Neural progenitor cell (in vitro differentiated cells): ENCODE results near the gene MT1X. TPM values are rescaled to one million over a fixed set of nuclear protein-coding genes. Genes with fewer than 3 reads are reported as not detected.

Experiments
- DNase-seq: peaks from one replicate; pipeline ENCODE4 v3.0.0-alpha.2; 2016; ENCODE audit warnings: low spot score
- H2AFZ ChIP-seq: fragments of 200-600 bp; sonication (generic); replicated peaks from 2 replicates; pipeline ENCODE4 v1.6.1; 2016; ENCODE audit warnings: antibody characterized with exemption
- H3F3A ChIP-seq: fragments of 200-600 bp; sonication (generic); 2 replicates; pipeline ENCODE4 v1.6.1; 2016; ENCODE audit warnings: antibody characterized with exemption, low read depth
- H3K27ac ChIP-seq: fragments of 200-600 bp; sonication (generic); 2 replicates; pipeline ENCODE4 v1.5.1; 2016; ENCODE audit warnings: mild to moderate bottlenecking
- H3K27me3 ChIP-seq: fragments of 200-600 bp; sonication (generic); 2 replicates; pipeline ENCODE4 v1.6.1; 2016; ENCODE audit warnings: mild to moderate bottlenecking, moderate library complexity
- H3K36me3 ChIP-seq: fragments of 200-600 bp; sonication (generic); 2 replicates; pipeline ENCODE4 v1.5.1; 2016
- H3K4me1 ChIP-seq: fragments of 200-600 bp; sonication (generic); 2 replicates; pipeline ENCODE4 v1.6.1; 2016; ENCODE audit warnings: mixed run types
- H3K4me2 ChIP-seq: fragments of 200-600 bp; sonication (generic); 2 replicates; pipeline ENCODE4 v1.6.1; 2016
- H3K4me3 ChIP-seq: fragments of 200-600 bp; sonication (generic); 2 replicates; pipeline ENCODE4 v1.5.1; 2016
- H3K79me2 ChIP-seq: fragments of 200-600 bp; sonication (generic); 2 replicates; pipeline ENCODE4 v1.6.1; 2016; ENCODE audit warnings: low read depth
- H3K9ac ChIP-seq: fragments of 200-600 bp; sonication (generic); 2 replicates; pipeline ENCODE4 v1.6.1; 2016
- H3K9me3 ChIP-seq: fragments of 200-600 bp; sonication (generic); 2 replicates; pipeline ENCODE4 v1.5.1; 2016; ENCODE audit warnings: low read depth
- H4K20me1 ChIP-seq: fragments of 200-600 bp; sonication (generic); 2 replicates; pipeline ENCODE4 v1.6.1; 2016; ENCODE audit warnings: low read depth
- H3K27ac Mint-ChIP-seq: 3 replicates; pipeline ENCODE4 v1.8.0; 2021; ENCODE audit warnings: mixed read lengths
- H3K27me3 Mint-ChIP-seq: 2 replicates; pipeline ENCODE4 v1.8.0; 2022; ENCODE audit warnings: low read depth, mild to moderate bottlenecking, inconsistent platforms, moderate library complexity, mixed read lengths; ENCODE audit not compliant: insufficient read depth
- H3K36me3 Mint-ChIP-seq: 3 replicates; pipeline ENCODE4 v1.8.0; 2021; ENCODE audit warnings: mixed read lengths
- H3K4me1 Mint-ChIP-seq: 3 replicates; pipeline ENCODE4 v1.8.0; 2021; ENCODE audit warnings: mixed read lengths
- H3K4me3 Mint-ChIP-seq: 3 replicates; pipeline ENCODE4 v1.8.0; 2021; ENCODE audit warnings: mild to moderate bottlenecking, moderate library complexity, mixed read lengths
- H3K9me3 Mint-ChIP-seq: 3 replicates; pipeline ENCODE4 v1.8.0; 2020; ENCODE audit warnings: mixed read lengths
- CTCF ChIP-seq: fragments of 200-600 bp; sonication (generic); IDR thresholded peaks from 2 replicates; pipeline ENCODE4 v1.5.1; 2017; ENCODE audit warnings: antibody characterized with exemption, mild to moderate bottlenecking
- EZH2 ChIP-seq: fragments of 200-600 bp; sonication (generic); IDR thresholded peaks from 2 replicates; pipeline ENCODE4 v1.6.1; 2017; ENCODE audit warnings: antibody characterized with exemption, mild to moderate bottlenecking, moderate library complexity
- EZH2phosphoT487 ChIP-seq: fragments of 200-600 bp; sonication (generic); IDR thresholded peaks from 2 replicates; pipeline ENCODE4 v1.6.1; 2017; ENCODE audit warnings: antibody characterized with exemption
- total RNA-seq: library from RNA; depleted of rRNA; stranded (reverse); fragments of >200 nt; gene quantifications from 2 replicates; pipeline ENCODE4 v1.2.3, GENCODE V29; 2015; ENCODE audit warnings: low replicate concordance

The MT1X gene
- total RNA-seq, 1 donor from 2014 or later: not detected

DNA sequence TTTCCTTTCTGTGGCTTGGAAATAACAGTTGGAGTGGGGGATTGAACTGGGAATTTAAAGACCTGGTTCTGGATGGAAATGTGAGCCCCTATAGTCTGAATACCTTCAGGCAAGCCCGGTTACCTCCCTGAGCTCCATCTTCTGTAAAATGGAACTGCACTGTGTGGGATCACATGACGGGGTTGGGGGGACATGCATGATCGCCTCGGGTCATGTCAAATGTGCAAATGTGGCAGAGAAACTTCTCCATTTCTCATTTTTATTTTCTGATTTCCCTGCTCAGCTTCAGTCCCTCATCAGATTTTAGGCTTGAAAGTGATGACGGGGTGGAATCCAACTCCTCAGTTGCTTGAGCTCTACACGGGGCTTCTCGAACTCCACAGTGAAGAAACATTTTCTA, 29.1 kb upstream of the MT1X start:
- no peaks in the 10 kb centered on the region for H3K79me2 ChIP-seq
- Mint-ChIP-seq H3K36me3 (no peaks in the 10 kb centered on the region), H3K27ac (no peak overlapping the region), H3K27me3 (peaks cover 34% of the 10 kb centered on the region), H3K4me1 (peaks cover 7% of the 10 kb centered on the region), H3K4me3 (no peak overlapping the region), H3K9me3 (no peaks in the 10 kb centered on the region)
- H3K9me3 ChIP-seq: no peaks in the 10 kb centered on the region
- H3K27me3 ChIP-seq: peaks cover 97% of the 10 kb centered on the region
- peaks cover 11% of the 10 kb centered on the region for H3F3A ChIP-seq
- no peak for TF ChIP-seq EZH2phosphoT487
- TF ChIP-seq CTCF: no peak
- no peak for TF ChIP-seq EZH2
- H3K27ac ChIP-seq: no peak overlapping the region
- no peak overlapping the region for H3K4me2 ChIP-seq
- no peak overlapping the region for H3K9ac ChIP-seq
- H3K4me1 ChIP-seq: peaks cover 4% of the 10 kb centered on the region
- DNase-seq: no peak
- H4K20me1 ChIP-seq: peaks cover 5% of the 10 kb centered on the region
- H3K4me3 ChIP-seq: no peak overlapping the region
- H3K36me3 ChIP-seq: no peaks in the 10 kb centered on the region
- H2AFZ ChIP-seq: no peak overlapping the region

GRCh38 chr16:56657555-56658326, 24.5 kb upstream of the MT1X start, which contains the start of gene MT1F:
Gene MT1F (plus strand): TSS chr16:56657959. CDS start chr16:56658059, 100 bp downstream.
- Mint-ChIP-seq H3K36me3 (no peaks in the 10 kb centered on the region), H3K4me1 (peaks cover 12% of the 10 kb centered on the region), H3K9me3 (no peaks in the 10 kb centered on the region), H3K4me3 (peak within 1 kb of the TSS; percentile 88), H3K27me3 (peaks cover 52% of the 10 kb centered on the region), H3K27ac (no peak within 1 kb of the TSS)
- Histone ChIP-seq H3F3A (peaks cover 13% of the 10 kb centered on the region), H4K20me1 (peaks cover 8% of the 10 kb centered on the region), H3K79me2 (no peaks in the 10 kb centered on the region), H2AFZ (peak within 1 kb of the TSS; percentile 74), H3K4me3 (peak within 1 kb of the TSS; percentile 56), H3K9ac (no peak within 1 kb of the TSS), H3K9me3 (no peaks in the 10 kb centered on the region), H3K27ac (no peak within 1 kb of the TSS), H3K4me1 (peaks cover 7% of the 10 kb centered on the region), H3K27me3 (peaks cover 97% of the 10 kb centered on the region), H3K4me2 (peak within 1 kb of the TSS; percentile 86), H3K36me3 (no peaks in the 10 kb centered on the region)
- TF ChIP-seq EZH2phosphoT487 (peak; percentile 23), EZH2 (peak; percentile 61), CTCF (no peak)
- peak; percentile 89 for DNase-seq

- Histone ChIP-seq H2AFZ (peak overlapping the region; percentile 74), H3K27ac (no peak overlapping the region)
Observed at GRCh38 chr16:56658327-56658875, 23.9 kb upstream of the MT1X start.

More at GRCh38 chr16:56658327-56658875, 23.9 kb upstream of the MT1X start:
- H3K27me3 Mint-ChIP-seq: peaks cover 55% of the 10 kb centered on the region
- Histone ChIP-seq H3K4me1 (peaks cover 10% of the 10 kb centered on the region), H4K20me1 (peaks cover 12% of the 10 kb centered on the region), H3K4me2 (peak overlapping the region; percentile 86), H3K9me3 (no peaks in the 10 kb centered on the region), H3K27me3 (peaks cover 97% of the 10 kb centered on the region), H3K9ac (no peak overlapping the region), H3K79me2 (no peaks in the 10 kb centered on the region), H3K4me3 (peak overlapping the region; percentile 56), H3F3A (peaks cover 13% of the 10 kb centered on the region), H3K36me3 (no peaks in the 10 kb centered on the region)
- TF ChIP-seq CTCF (no peak), EZH2 (no peak), EZH2phosphoT487 (no peak)
- H3K4me3 Mint-ChIP-seq: peak overlapping the region; percentile 88
- no peak overlapping the region for H3K27ac Mint-ChIP-seq
- H3K4me1 Mint-ChIP-seq: peaks cover 13% of the 10 kb centered on the region
- no peaks in the 10 kb centered on the region for H3K9me3 Mint-ChIP-seq
- DNase-seq: no peak
- no peaks in the 10 kb centered on the region for H3K36me3 Mint-ChIP-seq
